ENCODE data around the gene TFDP2. TPM values are rescaled to one million over a fixed set of nuclear protein-coding genes. Genes with fewer than 3 reads are reported as not detected.

The TFDP2 gene
- total and polyA plus RNA-seq, 2 of the 8 experiments (the other 6 are each of a cell fraction or from before 2014, with no cell fraction given), result 41.1 to 119 TPM

- no peak for TF ChIP-seq CTCF (IDR thresholded peaks at IDR 0.05; ENCODE audit: control extremely low read depth in 1 of 3, insufficient read depth in 1 of 3, low read depth in 1 of 3, low read length in 3 of 3)
- no peak for TF ChIP-seq POLR2A (IDR thresholded peaks at IDR 0.05; ENCODE audit: control extremely low read depth in 1 of 2, low read depth in 2 of 2, low read length in 2 of 2)
- no peak for TF ChIP-seq HDAC2 (IDR thresholded peaks at IDR 0.05; ENCODE audit: borderline replicate concordance in 1 of 2, low read depth in 2 of 2, low read length in 2 of 2)
- no peak for TF ChIP-seq NRF1 (IDR thresholded peaks at IDR 0.05; ENCODE audit: low read depth, low read length)
- TF ChIP-seq SP4 (IDR thresholded peaks at IDR 0.05; ENCODE audit: low read length), result no peak
- TF ChIP-seq SRF (IDR thresholded peaks at IDR 0.05; ENCODE audit: low read depth, low read length), result no peak
- TF ChIP-seq RBBP5 (IDR thresholded peaks at IDR 0.05; ENCODE audit: borderline replicate concordance, low read depth, low read length), result no peak
Observed at GRCh38 chr3:141915766-141916165, 233.6 kb downstream of the TFDP2 start (continued).

All from H1 (cell line).